GM19324 (cell line): ENCODE data around the gene NAA35.

Experiments used
- ATAC-seq: cut with Tn5 transposase; IDR thresholded peaks from one replicate; pipeline ENCODE4 v1.9.1; 2021; ENCODE audit warnings: mild to moderate bottlenecking, moderate library complexity; ENCODE audit not compliant: unreplicated experiment, low FRiP score

The NAA35 gene

GRCh38 chr9:86057491-86057890 lies 116.5 kb downstream of the NAA35 start:
- no peak for ATAC-seq

GRCh38 chr9:86061972-86062739 lies 121.2 kb downstream of the NAA35 start:
- no peak for ATAC-seq

- peak; percentile 62 for ATAC-seq
Measured at GRCh38 chr9:86062845-86063693, 122.1 kb downstream of the NAA35 start.

GRCh38 chr9:86064220-86064619 lies 123.3 kb downstream of the NAA35 start:
- no peak for ATAC-seq

- no peak for ATAC-seq
Measured at GRCh38 chr9:86069206-86069869, 128.4 kb downstream of the NAA35 start.
